ENCODE measurements around the gene CYP2W1. TPM values are rescaled to one million over a fixed set of nuclear protein-coding genes. Genes with fewer than 3 reads are reported as not detected.

Gene CYP2W1
- total and polyA plus RNA-seq, 3 donors from 2014 or later, result 0.61 to 1.2 (median 0.71) TPM

DNA sequence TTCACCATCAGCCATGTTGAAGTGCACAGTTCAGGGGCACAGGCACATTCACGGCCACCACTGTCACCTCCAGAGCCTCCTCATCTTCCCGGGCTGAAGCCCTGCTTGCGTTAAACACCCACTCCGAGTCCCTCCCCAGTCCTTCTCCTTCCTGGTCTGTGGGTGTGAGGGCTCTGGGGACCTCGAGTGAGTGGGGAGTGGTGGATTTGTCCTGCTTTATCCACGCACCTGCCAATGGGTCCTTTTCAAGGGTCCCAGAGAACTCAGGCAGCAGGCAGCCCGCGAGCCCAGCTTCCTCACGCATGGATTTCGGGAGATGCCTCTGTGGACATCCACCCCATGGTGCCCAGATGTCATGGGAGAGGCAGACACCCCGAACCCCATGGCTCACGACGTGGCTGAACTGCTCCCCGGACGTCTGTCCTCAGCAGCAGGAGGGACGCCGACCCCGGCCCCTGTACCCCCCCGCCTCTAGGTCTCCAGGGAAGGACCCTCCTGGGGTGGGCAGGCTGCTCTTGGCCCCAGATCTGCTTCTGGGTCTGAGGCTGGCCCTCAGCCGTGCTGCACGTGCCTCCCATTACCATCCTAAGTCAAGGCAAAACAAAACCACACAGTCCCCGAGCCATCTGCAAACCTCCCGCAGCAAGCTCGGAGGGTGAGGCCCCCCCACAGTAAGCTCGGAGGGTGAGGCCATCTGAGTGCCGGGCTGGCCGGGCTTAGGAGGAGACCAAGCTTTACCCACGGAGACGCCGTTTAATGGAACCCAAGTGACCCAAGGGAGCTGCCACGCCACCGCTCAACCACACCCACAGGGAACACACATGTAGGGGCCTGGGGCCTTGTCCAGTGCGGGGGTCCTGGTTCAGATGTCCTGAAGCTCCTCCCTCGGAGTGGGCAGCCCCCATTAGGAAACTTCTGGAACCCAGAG, 9.0 kb downstream of the CYP2W1 start:
- no peaks in the 10 kb centered on the region for H3K36me3 ChIP-seq (ENCODE audit: low read depth, missing control alignments)
- H3K4me3 ChIP-seq, result no peak overlapping the region
- H3K27ac ChIP-seq, result no peak overlapping the region
- DNase-seq, result no peak
- TF ChIP-seq, protein P1, sequence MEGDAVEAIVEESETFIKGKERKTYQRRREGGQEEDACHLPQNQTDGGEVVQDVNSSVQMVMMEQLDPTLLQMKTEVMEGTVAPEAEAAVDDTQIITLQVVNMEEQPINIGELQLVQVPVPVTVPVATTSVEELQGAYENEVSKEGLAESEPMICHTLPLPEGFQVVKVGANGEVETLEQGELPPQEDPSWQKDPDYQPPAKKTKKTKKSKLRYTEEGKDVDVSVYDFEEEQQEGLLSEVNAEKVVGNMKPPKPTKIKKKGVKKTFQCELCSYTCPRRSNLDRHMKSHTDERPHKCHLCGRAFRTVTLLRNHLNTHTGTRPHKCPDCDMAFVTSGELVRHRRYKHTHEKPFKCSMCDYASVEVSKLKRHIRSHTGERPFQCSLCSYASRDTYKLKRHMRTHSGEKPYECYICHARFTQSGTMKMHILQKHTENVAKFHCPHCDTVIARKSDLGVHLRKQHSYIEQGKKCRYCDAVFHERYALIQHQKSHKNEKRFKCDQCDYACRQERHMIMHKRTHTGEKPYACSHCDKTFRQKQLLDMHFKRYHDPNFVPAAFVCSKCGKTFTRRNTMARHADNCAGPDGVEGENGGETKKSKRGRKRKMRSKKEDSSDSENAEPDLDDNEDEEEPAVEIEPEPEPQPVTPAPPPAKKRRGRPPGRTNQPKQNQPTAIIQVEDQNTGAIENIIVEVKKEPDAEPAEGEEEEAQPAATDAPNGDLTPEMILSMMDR (IDR thresholded peaks at IDR 0.05), result no peak
- TF ChIP-seq POLR2A (IDR thresholded peaks at IDR 0.05), result no peak
- intact Hi-C loops (cut with DNase I; ENCODE audit: low total_unique reads), result loop anchor here (2.0 to 10.0 kb wide), 2 partner anchors 73 to 183 kb away; no protein-coding TSS in a partner anchor
- 83 to 87% methylated on average over 23 to 33 of the region's 34 CpGs for WGBS, 2 donors
- no peaks in the 10 kb centered on the region for H3K9me3 ChIP-seq
- H3K4me1 ChIP-seq, result peaks cover 29% of the 10 kb centered on the region
- no peaks in the 10 kb centered on the region for H3K27me3 ChIP-seq

DNA sequence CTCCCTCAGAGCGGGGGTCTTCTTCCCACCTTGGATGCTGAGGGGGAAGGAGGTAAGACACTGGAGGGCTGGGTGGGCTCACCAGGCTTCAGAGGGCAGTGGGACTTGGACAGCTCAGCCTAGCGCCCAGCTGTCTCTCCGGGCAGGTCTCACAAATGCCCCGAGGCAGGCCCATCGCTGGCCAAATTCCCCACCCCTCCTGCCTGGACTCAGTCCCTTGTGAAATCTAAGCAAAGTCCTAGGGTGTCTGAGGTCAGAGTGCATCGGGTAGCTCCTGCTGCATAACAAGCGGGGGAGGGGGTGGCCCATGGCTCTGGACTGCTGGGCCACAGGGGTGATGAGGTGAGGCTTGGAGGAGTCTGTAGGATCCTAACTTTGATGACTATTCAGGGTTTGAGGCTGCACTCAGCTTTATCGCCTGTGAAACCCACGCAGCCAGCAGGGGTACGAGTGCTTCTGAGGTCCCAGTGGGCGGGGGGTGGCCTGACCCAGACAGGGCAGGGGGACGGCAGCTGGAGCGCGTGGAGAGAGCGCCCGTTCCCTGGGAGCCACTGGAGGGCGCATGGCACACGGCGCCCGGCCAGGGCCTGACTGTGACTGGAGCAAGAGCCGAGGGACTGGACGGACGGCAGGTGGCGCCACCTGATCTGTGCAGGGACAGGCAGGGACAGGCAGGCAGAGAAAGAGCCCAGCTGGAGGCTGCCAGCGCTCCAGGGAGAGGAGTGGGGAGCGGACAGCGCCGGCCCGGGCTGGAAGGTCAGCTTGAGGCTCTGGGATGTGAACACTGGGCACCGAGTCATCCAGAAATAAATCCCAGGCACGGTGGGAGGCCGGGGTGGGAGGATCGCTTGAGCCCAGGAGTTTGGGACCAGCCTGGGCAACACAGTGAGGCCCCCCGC, 10.0 kb downstream of the CYP2W1 start:
- Histone ChIP-seq H3K4me1 (peaks cover 25% of the 10 kb centered on the region), H3K36me3 (ENCODE audit: low read depth, missing control alignments) (no peaks in the 10 kb centered on the region), H3K27me3 (no peaks in the 10 kb centered on the region), H3K27ac (no peak overlapping the region), H3K9me3 (no peaks in the 10 kb centered on the region), H3K4me3 (no peak overlapping the region)
- TF ChIP-seq POLR2A (IDR thresholded peaks at IDR 0.05), result no peak
- TF ChIP-seq, protein P1 (IDR thresholded peaks at IDR 0.05), result peak; percentile 99
- intact Hi-C loops (cut with DNase I; ENCODE audit: low total_unique reads), result loop anchor here (2.0 to 10.0 kb wide), 2 partner anchors 72 to 182 kb away; no protein-coding TSS in a partner anchor
- 34 to 42% methylated on average over 6 to 34 of the region's 34 CpGs for WGBS, 2 donors
- DNase-seq, result peak; percentile 96

DNA sequence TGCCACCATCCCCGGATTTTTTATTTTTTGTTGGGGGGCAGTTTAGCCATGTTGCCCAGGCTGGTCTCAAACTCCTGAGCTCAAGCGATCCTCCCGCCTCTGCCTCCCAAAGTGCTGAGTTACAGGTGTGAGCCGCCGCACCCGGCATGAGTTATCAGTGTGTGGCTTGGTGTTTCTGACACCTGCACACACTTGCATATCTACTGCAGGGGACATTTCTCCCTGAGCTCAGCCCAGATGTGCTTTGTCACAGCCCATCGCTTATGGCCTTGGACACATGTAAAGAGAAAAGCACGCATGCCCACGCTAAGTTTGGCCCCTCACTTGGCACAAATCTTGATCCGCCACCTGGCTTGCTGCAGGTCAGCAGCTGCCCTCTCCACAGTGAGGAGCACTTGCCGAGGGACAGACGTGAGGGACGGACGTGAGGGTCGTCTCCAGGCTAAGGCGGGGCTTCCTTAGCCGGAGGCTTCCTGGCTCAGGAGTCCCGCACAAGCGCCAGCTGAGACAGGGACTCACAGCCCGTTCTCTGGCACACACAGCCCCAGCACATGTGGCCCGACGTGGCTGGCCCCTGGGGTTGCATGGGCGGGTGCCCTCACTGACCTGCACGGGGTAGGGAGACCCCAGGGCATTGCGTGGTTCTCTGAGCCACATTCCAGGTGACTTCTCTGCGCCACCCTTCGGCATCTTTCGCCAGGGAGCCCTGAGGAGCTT, 11.8 kb downstream of the CYP2W1 start:
- intact Hi-C loops (cut with DNase I; ENCODE audit: low total_unique reads), result loop anchor here (10.0 kb wide), 1 partner anchor 180 kb away; no protein-coding TSS in a partner anchor
- DNase-seq, result no peak
- Histone ChIP-seq H3K36me3 (ENCODE audit: low read depth, missing control alignments) (no peaks in the 10 kb centered on the region), H3K4me3 (no peak overlapping the region), H3K9me3 (no peaks in the 10 kb centered on the region), H3K27me3 (no peaks in the 10 kb centered on the region), H3K27ac (no peak overlapping the region), H3K4me1 (peaks cover 12% of the 10 kb centered on the region)
- TF ChIP-seq, protein P1 (IDR thresholded peaks at IDR 0.05), result no peak
- TF ChIP-seq POLR2A (IDR thresholded peaks at IDR 0.05), result no peak
- WGBS, 2 donors, result 74 to 77% methylated on average over 9 to 28 of the region's 28 CpGs

DNA sequence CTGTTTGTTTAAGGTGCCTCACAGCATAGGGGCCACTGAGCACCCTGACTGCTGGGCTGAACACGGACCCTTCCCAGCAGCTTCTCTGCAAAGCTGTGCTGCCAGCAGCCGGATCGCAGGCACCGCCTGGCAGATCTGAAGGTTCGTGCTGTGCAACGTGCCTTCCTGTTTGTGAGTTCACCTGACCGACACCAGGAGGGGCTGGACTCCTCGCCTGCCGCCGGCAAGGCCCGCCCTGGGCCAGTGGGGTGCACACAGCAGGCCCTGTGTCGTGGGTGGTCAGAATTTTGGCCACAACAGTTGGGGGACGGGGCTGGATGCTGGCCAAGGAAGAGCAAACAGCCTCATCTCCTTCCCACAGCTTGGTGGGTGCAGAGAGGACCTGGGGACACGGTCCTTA, 12.6 kb downstream of the CYP2W1 start:
- Histone ChIP-seq H3K4me3 (no peak overlapping the region), H3K27ac (no peak overlapping the region), H3K27me3 (no peaks in the 10 kb centered on the region), H3K36me3 (ENCODE audit: low read depth, missing control alignments) (no peaks in the 10 kb centered on the region), H3K9me3 (no peaks in the 10 kb centered on the region), H3K4me1 (peaks cover 12% of the 10 kb centered on the region)
- WGBS, 2 donors, result 90 to 100% methylated on average over 1 to 14 of the region's 14 CpGs
- intact Hi-C loops (cut with DNase I; ENCODE audit: low total_unique reads), result loop anchor here (10.0 kb wide), 1 partner anchor 179 kb away; no protein-coding TSS in a partner anchor
- TF ChIP-seq, protein P1 (IDR thresholded peaks at IDR 0.05), result no peak
- TF ChIP-seq POLR2A (IDR thresholded peaks at IDR 0.05), result no peak
- DNase-seq, result no peak
